Measurements from ENCODE around the gene SMG6. TPM values are rescaled to one million over a fixed set of nuclear protein-coding genes. Genes with fewer than 3 reads are reported as not detected.

The SMG6 gene
- total and polyA plus RNA-seq, 2 of the 8 experiments (the other 6 are each of a cell fraction or from before 2014, with no cell fraction given), result 18.5 to 25.2 TPM

- CTCF ChIA-PET (ENCODE audit: partially characterized antibody), result interaction anchor here (0.6 to 5.3 kb wide), 12 partner anchors 8 to 398 kb away, joined by 3 to 47 read pairs (median 4); partner anchors contain the start of gene HIC1
- FAIRE-seq, result no peak
- DNase-seq (ENCODE audit: low read depth in 1 of 2, low spot score in 2 of 2), result no peak
These were observed 275.9 kb downstream of the SMG6 start for GRCh38 chr17:2027528-2028233.

More at GRCh38 chr17:2027528-2028233, 275.9 kb downstream of the SMG6 start:
- Histone ChIP-seq H3K9ac (replicated peaks in 1 of 4; ENCODE audit: extremely low read depth in 1 of 4, low read depth in 3 of 4, low read length in 3 of 4) (no peak overlapping the region), H4K20me1 (replicated peaks in 1 of 2; ENCODE audit: control insufficient read depth in 1 of 2, insufficient read depth in 2 of 2, low read length in 2 of 2) (peaks cover 0 to 8% of the 10 kb centered on the region in 2 experiments), H2BK12ac (ENCODE audit: low read depth, low read length) (no peak overlapping the region), H3K56ac (replicated peaks; ENCODE audit: insufficient read length, low read depth, low read length) (no peak overlapping the region), H3K79me2 (ENCODE audit: control insufficient read depth in 1 of 2, insufficient read depth in 2 of 2, low read length in 2 of 2) (no peaks in the 10 kb centered on the region), H3K27ac (ENCODE audit: low read depth, low read length) (no peak overlapping the region), H2BK20ac (ENCODE audit: low read length) (no peak overlapping the region), H3K4me3 (ENCODE audit: extremely low read depth in 1 of 4, insufficient read depth in 2 of 4, low read depth in 3 of 4, low read length in 4 of 4) (no peak overlapping the region), H3K23me2 (ENCODE audit: low read depth, low read length) (peaks cover 16% of the 10 kb centered on the region; the same call in 1 of the 2 replicates), H2AK5ac (ENCODE audit: low read depth, low read length) (peak overlapping the region; percentile 7; the same call in 1 of the 2 replicates), H3K4me2 (ENCODE audit: insufficient read depth in 1 of 2, low read depth in 2 of 2, low read length in 2 of 2) (no peak overlapping the region), H2AFZ (ENCODE audit: low read length) (no peak overlapping the region), H4K91ac (replicated peaks; ENCODE audit: insufficient read length, low read length) (no peak overlapping the region), H3K23ac (ENCODE audit: insufficient read length) (no peak overlapping the region), H3K36me3 (ENCODE audit: control insufficient read depth in 2 of 4, insufficient read depth in 4 of 4, low read length in 3 of 4) (peaks cover 0 to 6% (median 0%) of the 10 kb centered on the region in 4 experiments; a peak in 1 of 8 replicates), H3K4me1 (replicated peaks in 1 of 4; ENCODE audit: control insufficient read depth in 3 of 4, insufficient read depth in 4 of 4, low read length in 3 of 4) (peaks cover 4 to 20% (median 7%) of the 10 kb centered on the region in 4 experiments), H2BK120ac (replicated peaks; ENCODE audit: low read depth, low read length) (no peak overlapping the region), H2BK5ac (ENCODE audit: low read depth, low read length) (no peak overlapping the region), H3K4ac (replicated peaks; ENCODE audit: insufficient read length, low read depth, low read length) (no peak overlapping the region), H3K14ac (ENCODE audit: insufficient read length) (no peak overlapping the region), H3K27me3 (replicated peaks in 1 of 4; ENCODE audit: control insufficient read depth in 3 of 4, extremely low read depth in 1 of 4, insufficient read depth in 3 of 4, low read length in 3 of 4) (peaks cover 67 to 71% (median 69%) of the 10 kb centered on the region in 4 experiments), H4K5ac (ENCODE audit: insufficient read length, low read depth, low read length) (no peak overlapping the region), H2BK15ac (ENCODE audit: low read length) (no peak overlapping the region), H3K18ac (ENCODE audit: extremely low read depth, low read length) (no peak overlapping the region), H4K8ac (ENCODE audit: extremely low read depth, insufficient read depth, low read length) (no peak overlapping the region), H3K79me1 (ENCODE audit: low read depth, low read length) (no peaks in the 10 kb centered on the region), H3K9me3 (ENCODE audit: insufficient read depth in 2 of 2, low read depth in 1 of 2, low read length in 1 of 2) (no peaks in the 10 kb centered on the region)
- 81% methylated on average over 11 of the region's 11 CpGs; no CpG with 5 or more reads in 1 of the 2 experiments for WGBS, 2 experiments (ENCODE audit: extremely low coverage in 1 of 2, insufficient coverage in 1 of 2, insufficient read length in 1 of 2, insufficient replicate concordance in 2 of 2, low coverage in 1 of 2, low lambda C conversion rate in 2 of 2, missing lambda C conversion rate in 1 of 2)
- TF ChIP-seq POLR2A (IDR thresholded peaks at IDR 0.05; ENCODE audit: control extremely low read depth in 1 of 2, low read depth in 2 of 2, low read length in 2 of 2) (no peak), TCF12 (IDR thresholded peaks at IDR 0.05; ENCODE audit: low read depth, low read length) (no peak), SUZ12 (IDR thresholded peaks at IDR 0.05; ENCODE audit: low read length) (peak; percentile 40; the same call in 1 of the 2 replicates)
- POLR2A ChIA-PET (ENCODE audit: partially characterized antibody), result interaction anchor here (0.6 to 1.2 kb wide), 3 partner anchors 10 to 24 kb away, joined by 3 to 4 read pairs (median 3); no protein-coding TSS in a partner anchor
